Tibial artery (tissue), 4 donors: ENCODE data around the gene IRF2.

Source experiments
- DNase-seq, 2 donors: peaks; one replicate each; pipeline ENCODE4 v3.0.0-alpha.2; 2019
- H3K27ac ChIP-seq, 2 donors: fragments of 200-600 bp; sonication (generic) in 1 of 2; 1 replicate in 1 of 2; 2 replicates in 1 of 2; pipeline ENCODE4 v1.5.1; 2018 to 2019; ENCODE audit warnings: mild to moderate bottlenecking in 1 of 2
- H3K27me3 ChIP-seq, 2 donors: fragments of 200-600 bp; sonication (generic) in 1 of 2; one replicate each; pipeline versions ENCODE4 v1.5.1 to v1.6.0; 2016 to 2019
- H3K36me3 ChIP-seq, 3 donors: fragments of 200-600 bp; sonication (generic) in 2 of 3; one replicate each; pipeline ENCODE4 v1.5.1; 2016 to 2019; ENCODE audit warnings: mild to moderate bottlenecking in 2 of 3
- H3K4me1 ChIP-seq, 4 donors: fragments of 200-600 bp; sonication (generic) in 2 of 4; 1 replicate in 3 of 4; 2 replicates in 1 of 4; pipeline ENCODE4 v1.5.1; 2016 to 2019
- H3K4me3 ChIP-seq, 2 donors: fragments of 200-600 bp; sonication (generic) in 1 of 2; 1 replicate in 1 of 2; 2 replicates in 1 of 2; pipeline ENCODE4 v1.5.1; 2018 to 2019; ENCODE audit warnings: mild to moderate bottlenecking in 2 of 2
- H3K9me3 ChIP-seq, 3 donors: fragments of 200-600 bp; sonication (generic) in 1 of 3; one replicate each; pipeline ENCODE4 v1.5.1; 2016 to 2019
- CTCF ChIP-seq, 2 experiments: fragments of 200-600 bp in 1 of 2; fragments of 450-650 bp in 1 of 2; IDR thresholded peaks; one replicate each; pipeline ENCODE4 v1.5.1; 2017 to 2019; ENCODE audit warnings: antibody characterized with exemption in 2 of 2, mild to moderate bottlenecking in 1 of 2, moderate library complexity in 1 of 2
- intact Hi-C: fragments of 100-400 bp; cut with DNase I; formaldehyde crosslinking; loops from one replicate; pipeline ENCODE4 v1.15.0; 2023; ENCODE audit warnings: low total_unique reads

IRF2 gene

GRCh38 chr4:184409911-184410692, 64.2 kb downstream of the IRF2 start:
- DNase-seq: peak in 1 of 2 donors; percentile 21
- peaks cover 32 to 79% (median 36%) of the 10 kb centered on the region in 3 donors for H3K36me3 ChIP-seq
- no peak overlapping the region for H3K4me3 ChIP-seq
- peaks cover 0 to 21% (median 9%) of the 10 kb centered on the region in 4 donors for H3K4me1 ChIP-seq
- intact Hi-C loops: no loop called here
- no peak overlapping the region for H3K27ac ChIP-seq
- H3K9me3 ChIP-seq: no peaks in the 10 kb centered on the region
- no peak for TF ChIP-seq CTCF (IDR thresholded peaks at IDR 0.05)
- no peaks in the 10 kb centered on the region for H3K27me3 ChIP-seq

GRCh38 chr4:184409502-184409901, 64.8 kb downstream of the IRF2 start:
- H3K27me3 ChIP-seq: no peaks in the 10 kb centered on the region
- peaks cover 36 to 81% (median 37%) of the 10 kb centered on the region in 3 donors for H3K36me3 ChIP-seq
- DNase-seq: peak in 1 of 2 donors; percentile 37
- no peaks in the 10 kb centered on the region for H3K9me3 ChIP-seq
- TF ChIP-seq CTCF (IDR thresholded peaks at IDR 0.05): no peak
- intact Hi-C loops: no loop called here
- peaks cover 0 to 21% (median 9%) of the 10 kb centered on the region in 4 donors for H3K4me1 ChIP-seq
- no peak overlapping the region for H3K4me3 ChIP-seq
- H3K27ac ChIP-seq: no peak overlapping the region

GRCh38 chr4:184408684-184409081, 65.7 kb downstream of the IRF2 start:
- Histone ChIP-seq H3K27ac (no peak overlapping the region), H3K4me1 (peaks cover 0 to 21% (median 9%) of the 10 kb centered on the region in 4 donors), H3K36me3 (peaks cover 35 to 74% (median 41%) of the 10 kb centered on the region in 3 donors), H3K4me3 (no peak overlapping the region), H3K27me3 (no peaks in the 10 kb centered on the region), H3K9me3 (no peaks in the 10 kb centered on the region)
- intact Hi-C loops: no loop called here
- TF ChIP-seq CTCF (IDR thresholded peaks at IDR 0.05): no peak
- peak in 1 of 2 donors; percentile 53 for DNase-seq

- no peak for DNase-seq
- intact Hi-C loops: no loop called here
- Histone ChIP-seq H3K27me3 (no peaks in the 10 kb centered on the region), H3K9me3 (no peaks in the 10 kb centered on the region), H3K4me3 (no peak overlapping the region), H3K27ac (peak overlapping the region; percentile 7 to 18), H3K36me3 (peaks cover 35 to 73% (median 41%) of the 10 kb centered on the region in 3 donors), H3K4me1 (peaks cover 0 to 21% (median 9%) of the 10 kb centered on the region in 4 donors)
- no peak for TF ChIP-seq CTCF (IDR thresholded peaks at IDR 0.05)
These were observed 66.2 kb downstream of the IRF2 start for GRCh38 chr4:184408021-184408683.

GRCh38 chr4:184406958-184407391, 67.4 kb downstream of the IRF2 start:
- Histone ChIP-seq H3K4me1 (peaks cover 0 to 22% (median 9%) of the 10 kb centered on the region in 4 donors), H3K4me3 (no peak overlapping the region), H3K27me3 (no peaks in the 10 kb centered on the region), H3K36me3 (peaks cover 35 to 76% (median 41%) of the 10 kb centered on the region in 3 donors), H3K27ac (peak overlapping the region; percentile 18 to 20), H3K9me3 (no peaks in the 10 kb centered on the region)
- peak in 1 of 2 donors; percentile 55 for DNase-seq
- TF ChIP-seq CTCF (IDR thresholded peaks at IDR 0.05): no peak
- intact Hi-C loops: loop anchor here (2.0 kb wide), 1 partner anchor 42 kb away; no protein-coding TSS in a partner anchor
